Colonic mucosa (tissue), 4 donors: ENCODE results near the gene SPRR2D. TPM values are rescaled to one million over a fixed set of nuclear protein-coding genes. Genes with fewer than 3 reads are reported as not detected.

ENCODE experiments used
- DNase-seq: peaks from one replicate; pipeline ENCODE4 v3.0.0-alpha.2; 2020
- H3K27ac ChIP-seq: fragments of 200-600 bp; one replicate; pipeline ENCODE4 v1.8.0; 2021
- H3K27me3 ChIP-seq: fragments of 200-600 bp; one replicate; pipeline ENCODE4 v1.8.0; 2021
- H3K36me3 ChIP-seq: fragments of 200-600 bp; one replicate; pipeline ENCODE4 v1.8.0; 2021
- H3K4me1 ChIP-seq: fragments of 200-600 bp; one replicate; pipeline ENCODE4 v1.8.0; 2021; ENCODE audit warnings: mild to moderate bottlenecking
- H3K4me3 ChIP-seq: fragments of 200-600 bp; one replicate; pipeline ENCODE4 v1.8.0; 2021
- H3K9ac ChIP-seq, 2 donors: one replicate each; pipeline ENCODE4 v1.7.0; 2013; ENCODE audit warnings: control low read depth in 2 of 2, low read depth in 2 of 2, low read length in 2 of 2
- H3K9me3 ChIP-seq: fragments of 200-600 bp; one replicate; pipeline ENCODE4 v1.8.0; 2021
- intact Hi-C: fragments of 100-400 bp; cut with DNase I; formaldehyde crosslinking; loops from one replicate; pipeline ENCODE4 v1.14.1; 2022
- total RNA-seq, 2 donors: library from RNA; stranded (reverse); fragmentation: NEBNext Ultra II Directional in 1 of 2; extraction: Animal tissue kit (Norgen Biotek cat#: 25700) in 1 of 2; gene quantifications; one replicate each; pipeline ENCODE4 v1.2.1, GENCODE V29; 2021
- TF ChIP-seq, protein P1 (sequence below): fragments of 200-600 bp; IDR thresholded peaks from one replicate; pipeline ENCODE4 v1.8.0; 2022; ENCODE audit warnings: antibody characterized with exemption, mild to moderate bottlenecking
- donor health status: healthy.
- donor health status: DM: no; HTN: no; CAD: no.
- donor health status: DM: no; HTN: no; CAD: no.

Gene SPRR2D
- total RNA-seq: not detected

DNA sequence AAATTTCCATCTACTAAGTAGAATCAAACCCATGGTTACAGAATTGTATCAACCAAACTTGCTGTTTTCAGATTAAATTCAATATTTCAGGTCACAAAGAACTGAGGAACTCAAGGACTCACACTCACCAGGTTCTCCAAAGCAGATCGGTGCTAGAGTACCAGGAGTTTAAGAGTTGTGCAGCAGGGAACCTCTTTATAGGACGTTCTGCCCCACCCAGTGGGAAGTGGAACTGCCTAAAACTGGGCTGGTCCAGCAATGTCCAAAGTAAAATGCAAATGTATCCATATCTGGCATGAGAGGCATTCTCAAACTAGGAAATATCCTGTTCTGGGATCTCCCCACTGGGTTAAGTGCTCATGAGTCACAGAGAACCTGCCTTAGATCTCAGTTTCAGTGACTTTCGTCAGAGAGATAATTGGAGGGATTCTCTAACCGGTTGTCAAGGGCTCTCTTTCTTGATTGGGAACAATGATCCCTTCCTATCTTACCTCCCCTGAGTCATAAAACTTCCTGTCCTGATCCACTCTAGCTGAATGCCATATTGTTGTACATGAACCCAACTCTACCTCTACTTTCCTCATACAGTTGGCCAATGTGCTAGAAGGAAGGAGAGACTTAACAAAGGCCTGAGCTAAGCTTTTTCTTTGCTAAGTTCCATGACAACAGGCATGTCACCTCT is at the start of gene SPRR2D:
Gene SPRR2D (minus strand): TSS at position 171 of the 682 bp plus-strand sequence. CDS start 774 bp downstream, outside the sequence.
- Histone ChIP-seq H3K27ac (no peak within 1 kb of the TSS), H3K4me1 (no peaks in the 10 kb centered on the region), H3K9ac (no peak within 1 kb of the TSS), H3K36me3 (no peaks in the 10 kb centered on the region), H3K4me3 (no peak within 1 kb of the TSS), H3K9me3 (no peaks in the 10 kb centered on the region), H3K27me3 (no peaks in the 10 kb centered on the region)
- intact Hi-C loops: no loop called here
- DNase-seq: no peak
- TF ChIP-seq, protein P1, sequence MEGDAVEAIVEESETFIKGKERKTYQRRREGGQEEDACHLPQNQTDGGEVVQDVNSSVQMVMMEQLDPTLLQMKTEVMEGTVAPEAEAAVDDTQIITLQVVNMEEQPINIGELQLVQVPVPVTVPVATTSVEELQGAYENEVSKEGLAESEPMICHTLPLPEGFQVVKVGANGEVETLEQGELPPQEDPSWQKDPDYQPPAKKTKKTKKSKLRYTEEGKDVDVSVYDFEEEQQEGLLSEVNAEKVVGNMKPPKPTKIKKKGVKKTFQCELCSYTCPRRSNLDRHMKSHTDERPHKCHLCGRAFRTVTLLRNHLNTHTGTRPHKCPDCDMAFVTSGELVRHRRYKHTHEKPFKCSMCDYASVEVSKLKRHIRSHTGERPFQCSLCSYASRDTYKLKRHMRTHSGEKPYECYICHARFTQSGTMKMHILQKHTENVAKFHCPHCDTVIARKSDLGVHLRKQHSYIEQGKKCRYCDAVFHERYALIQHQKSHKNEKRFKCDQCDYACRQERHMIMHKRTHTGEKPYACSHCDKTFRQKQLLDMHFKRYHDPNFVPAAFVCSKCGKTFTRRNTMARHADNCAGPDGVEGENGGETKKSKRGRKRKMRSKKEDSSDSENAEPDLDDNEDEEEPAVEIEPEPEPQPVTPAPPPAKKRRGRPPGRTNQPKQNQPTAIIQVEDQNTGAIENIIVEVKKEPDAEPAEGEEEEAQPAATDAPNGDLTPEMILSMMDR: no peak

GRCh38 chr1:153087652-153088051 is 46.7 kb upstream of the SPRR2D start:
- intact Hi-C loops: no loop called here
- Histone ChIP-seq H3K4me3 (no peak overlapping the region), H3K27me3 (no peaks in the 10 kb centered on the region), H3K27ac (no peak overlapping the region), H3K36me3 (no peaks in the 10 kb centered on the region), H3K4me1 (no peaks in the 10 kb centered on the region), H3K9ac (no peak overlapping the region), H3K9me3 (no peaks in the 10 kb centered on the region)
- no peak for DNase-seq
- TF ChIP-seq, protein P1: no peak

- no peak overlapping the region for H3K27ac ChIP-seq
- intact Hi-C loops: no loop called here
- H3K4me3 ChIP-seq: no peak overlapping the region
- no peak for DNase-seq
- TF ChIP-seq, protein P1: no peak
- no peaks in the 10 kb centered on the region for H3K9me3 ChIP-seq
- H3K9ac ChIP-seq: no peak overlapping the region
- no peaks in the 10 kb centered on the region for H3K27me3 ChIP-seq
- no peaks in the 10 kb centered on the region for H3K36me3 ChIP-seq
- no peaks in the 10 kb centered on the region for H3K4me1 ChIP-seq
Measured at GRCh38 chr1:153081736-153082135, 40.8 kb upstream of the SPRR2D start.

- H3K36me3 ChIP-seq: no peaks in the 10 kb centered on the region
- intact Hi-C loops: no loop called here
- TF ChIP-seq, protein P1: no peak
Measured at GRCh38 chr1:153072806-153073726, 32.1 kb upstream of the SPRR2D start.

DNA sequence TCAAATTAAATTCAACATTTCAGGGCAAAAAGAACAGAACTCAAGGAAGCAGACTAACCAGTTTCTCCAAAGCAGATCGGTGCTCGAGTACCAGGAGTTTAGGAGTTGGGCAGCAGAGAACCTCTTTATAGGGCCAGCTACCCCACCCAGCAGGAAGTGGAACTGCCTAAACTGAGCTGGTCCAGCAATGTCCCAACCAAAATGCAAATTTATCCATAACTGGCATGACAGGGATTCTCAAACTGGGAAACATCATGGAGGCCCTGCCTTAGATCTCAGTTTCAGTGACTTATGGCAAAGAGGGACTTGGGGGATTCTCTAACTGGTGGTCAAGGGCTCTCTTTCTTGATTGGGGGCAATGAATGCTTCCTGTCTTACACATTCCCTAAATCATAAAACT is 30.6 kb upstream of the SPRR2D start, which contains the start of gene SPRR2B:
Gene SPRR2B (minus strand): TSS at position 101 of the 400 bp plus-strand sequence. CDS start 772 bp downstream, outside the sequence.
- Histone ChIP-seq H3K27me3 (no peaks in the 10 kb centered on the region), H3K27ac (no peak within 1 kb of the TSS), H3K36me3 (no peaks in the 10 kb centered on the region), H3K4me3 (no peak within 1 kb of the TSS), H3K4me1 (no peaks in the 10 kb centered on the region), H3K9me3 (no peaks in the 10 kb centered on the region), H3K9ac (no peak within 1 kb of the TSS)
- no peak for DNase-seq
- intact Hi-C loops: no loop called here
- TF ChIP-seq, protein P1: no peak

More at GRCh38 chr1:153072806-153073726, 32.1 kb upstream of the SPRR2D start:
- DNase-seq: no peak
- H3K9ac ChIP-seq: no peak overlapping the region
- H3K27ac ChIP-seq: no peak overlapping the region
- no peak overlapping the region for H3K4me3 ChIP-seq
- no peaks in the 10 kb centered on the region for H3K27me3 ChIP-seq
- H3K4me1 ChIP-seq: no peaks in the 10 kb centered on the region
- no peaks in the 10 kb centered on the region for H3K9me3 ChIP-seq
